Natural killer cell (primary cell): ENCODE measurements around the gene DACT3. TPM values are rescaled to one million over a fixed set of nuclear protein-coding genes. Genes with fewer than 3 reads are reported as not detected.

Experiments used
- ATAC-seq, 3 donors: fragments of 150-1000 bp in 2 of 3; fragments of 200-7000 bp in 1 of 3; cut with Tn5 transposase; 1 replicate in 1 of 3; 2 replicates in 2 of 3; pipeline ENCODE4 v1.10.0; 2021; ENCODE audit warnings: mild to moderate bottlenecking in 2 of 3, moderate library complexity in 2 of 3
- DNase-seq, 2 donors: peaks; one replicate each; pipeline versions ENCODE4 v3.0.0 to v3.0.0-alpha.2; 2013 to 2021; ENCODE audit warnings: mixed read lengths in 1 of 2
- H3K27ac ChIP-seq: one replicate; pipeline ENCODE4 v1.5.1; 2013; ENCODE audit warnings: mild to moderate bottlenecking, low read length
- H3K27me3 ChIP-seq: one replicate; pipeline ENCODE4 v1.6.1; 2013; ENCODE audit warnings: low read length; ENCODE audit not compliant: control insufficient read depth, insufficient read depth
- H3K36me3 ChIP-seq: one replicate; pipeline ENCODE4 v1.6.1; 2013; ENCODE audit warnings: low read length; ENCODE audit not compliant: control insufficient read depth, insufficient read depth
- H3K4me1 ChIP-seq: one replicate; pipeline ENCODE4 v1.6.1; 2013; ENCODE audit warnings: low read length; ENCODE audit not compliant: control insufficient read depth, insufficient read depth
- H3K4me3 ChIP-seq: one replicate; pipeline ENCODE4 v1.5.1; 2013; ENCODE audit warnings: low read length
- H3K9me3 ChIP-seq: one replicate; pipeline ENCODE4 v1.6.1; 2013; ENCODE audit warnings: low read length; ENCODE audit not compliant: control insufficient read depth, insufficient read depth
- H3K27ac Mint-ChIP-seq, 2 donors: one replicate each; pipeline ENCODE4 v1.8.0; 2022; ENCODE audit warnings: mild to moderate bottlenecking in 2 of 2, mixed read lengths in 2 of 2, moderate library complexity in 1 of 2
- H3K27me3 Mint-ChIP-seq, 2 donors: one replicate each; pipeline ENCODE4 v1.8.0; 2022; ENCODE audit warnings: low read depth in 2 of 2, mixed read lengths in 2 of 2
- H3K36me3 Mint-ChIP-seq: one replicate; pipeline ENCODE4 v1.8.0; 2022; ENCODE audit warnings: mixed read lengths
- H3K4me1 Mint-ChIP-seq, 2 donors: one replicate each; pipeline ENCODE4 v1.8.0; 2022; ENCODE audit warnings: mixed read lengths in 2 of 2
- H3K4me3 Mint-ChIP-seq: one replicate; pipeline ENCODE4 v1.8.0; 2022; ENCODE audit warnings: mild to moderate bottlenecking, moderate library complexity, mixed read lengths
- H3K9me3 Mint-ChIP-seq, 2 donors: one replicate each; pipeline ENCODE4 v1.8.0; 2022; ENCODE audit warnings: mixed read lengths in 2 of 2
- CTCF ChIP-seq: fragments of 200-600 bp; IDR thresholded peaks from one replicate; pipeline ENCODE4 v1.8.0; 2022; ENCODE audit warnings: antibody characterized with exemption
- WGBS: methylation state at CpG from one replicate; pipeline ENCODE4 v1.1.7; 2013; ENCODE audit warnings: missing lambda C conversion rate; ENCODE audit not compliant: insufficient coverage; 5-methylcytosine and 5-hydroxymethylcytosine counted together
- intact Hi-C: fragments of 100-400 bp; cut with micrococcal nuclease; formaldehyde crosslinking; loops from one replicate; pipeline ENCODE4 v1.14.2; 2022
- total RNA-seq, 4 donors: library from RNA; stranded (reverse); fragments of 120-200 nt in 1 of 4; gene quantifications; one replicate each; pipeline versions ENCODE4 v1.2.3 to v1.2.4, GENCODE V29; 2013 to 2022

The DACT3 gene
- total RNA-seq, 3 donors from 2014 or later (not counting 1 experiment from before 2014, with no cell fraction given) = 0.14 to 0.20 TPM; not detected in 1

DNA sequence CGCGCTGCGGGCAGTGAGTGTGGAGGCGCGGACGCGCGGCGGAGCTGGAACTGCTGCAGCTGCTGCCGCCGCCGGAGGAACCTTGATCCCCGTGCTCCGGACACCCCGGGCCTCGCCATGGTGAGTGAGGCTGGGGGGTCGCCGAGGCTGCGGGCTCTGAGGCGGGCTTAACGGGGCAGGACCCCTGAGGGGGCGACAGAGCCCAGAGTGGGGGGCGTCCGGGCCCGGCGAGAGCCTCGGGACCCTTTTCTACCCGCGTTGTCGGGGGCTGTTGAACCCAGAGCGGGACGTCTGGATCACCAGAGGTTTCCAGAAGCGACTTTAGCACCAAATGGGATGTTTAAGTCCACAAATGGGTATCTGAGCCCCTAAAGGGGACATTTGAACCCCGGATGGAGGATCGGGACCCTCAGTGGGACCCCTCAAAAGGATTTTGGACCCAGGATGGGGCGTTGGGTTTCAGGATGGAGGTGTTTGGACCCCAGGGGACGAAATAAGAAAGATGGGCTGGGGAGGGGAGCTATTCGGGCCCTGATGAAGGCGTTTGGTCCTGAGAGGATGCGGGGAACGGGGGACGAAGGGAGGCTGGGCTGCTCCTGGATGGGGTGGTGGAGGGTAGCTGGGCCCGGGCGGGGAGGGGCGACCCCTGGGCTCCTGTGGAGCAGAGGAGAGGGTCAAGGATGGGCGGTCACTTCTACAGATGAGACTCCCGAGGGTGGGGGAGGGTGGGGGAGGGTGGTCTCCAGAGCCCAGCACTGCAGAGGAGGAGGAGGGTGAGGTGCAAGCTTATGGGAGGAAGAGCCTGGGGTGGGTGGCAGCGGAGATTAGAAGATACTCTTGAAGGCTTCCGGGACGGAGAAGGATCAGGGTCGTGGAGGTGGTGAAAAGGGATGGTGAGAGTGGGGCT lies 59.4 kb downstream of the DACT3 start, which contains the start of gene CALM3:
CALM3 (plus strand) TSS at position 13 of the 907 bp plus-strand sequence; CDS start at position 118, 105 bp downstream.
- H3K4me3 ChIP-seq = peak within 1 kb of the TSS; percentile 100
- Mint-ChIP-seq H3K36me3 (peaks cover 16% of the 10 kb centered on the region), H3K4me3 (peak within 1 kb of the TSS; percentile 98), H3K4me1 (peaks cover 24 to 44% of the 10 kb centered on the region in 2 donors), H3K9me3 (peaks cover 4% of the 10 kb centered on the region in 2 donors), H3K27ac (peak within 1 kb of the TSS; percentile 99 to 100), H3K27me3 (no peaks in the 10 kb centered on the region)
- DNase-seq (peak in 1 of 2 donors; percentile 42), ATAC-seq (no peak)
- peaks cover 16% of the 10 kb centered on the region for H3K36me3 ChIP-seq
- no peak for TF ChIP-seq CTCF
- peak within 1 kb of the TSS; percentile 100 for H3K27ac ChIP-seq
- H3K4me1 ChIP-seq = peaks cover 38% of the 10 kb centered on the region
- peaks cover 4% of the 10 kb centered on the region for H3K9me3 ChIP-seq
- intact Hi-C loops = loop anchor here (5.0 kb wide), 1 partner anchor 511 kb away; the partner anchor contains the start of gene ZC3H4
- H3K27me3 ChIP-seq = no peaks in the 10 kb centered on the region
- under 1% methylated on average over 51 of the region's 51 CpGs for WGBS

GRCh38 chr19:46600384-46601317 lies 60.3 kb downstream of the DACT3 start:
- peaks cover 4% of the 10 kb centered on the region in 2 donors for H3K9me3 Mint-ChIP-seq
- Histone ChIP-seq H3K27me3 (no peaks in the 10 kb centered on the region), H3K36me3 (peaks cover 7% of the 10 kb centered on the region), H3K9me3 (peaks cover 4% of the 10 kb centered on the region), H3K4me1 (peaks cover 38% of the 10 kb centered on the region), H3K27ac (peak overlapping the region; percentile 100), H3K4me3 (peak overlapping the region; percentile 100)
- TF ChIP-seq CTCF = no peak
- 1% methylated on average over 93 of the region's 93 CpGs for WGBS
- H3K27ac Mint-ChIP-seq = peak overlapping the region; percentile 99 to 100
- ATAC-seq = peak; percentile 87 to 94 (median 88)
- H3K4me1 Mint-ChIP-seq = peaks cover 19 to 39% of the 10 kb centered on the region in 2 donors
- H3K36me3 Mint-ChIP-seq = peaks cover 10% of the 10 kb centered on the region
- H3K27me3 Mint-ChIP-seq = no peaks in the 10 kb centered on the region
- DNase-seq = peak; percentile 99
- intact Hi-C loops = loop anchor here (5.0 kb wide), 1 partner anchor 512 kb away; the partner anchor contains the start of gene ZC3H4
- H3K4me3 Mint-ChIP-seq = peak overlapping the region; percentile 98

- TF ChIP-seq CTCF = no peak
- Histone ChIP-seq H3K4me1 (peaks cover 38% of the 10 kb centered on the region), H3K4me3 (peak overlapping the region; percentile 78), H3K27ac (peak overlapping the region; percentile 100), H3K36me3 (peaks cover 2% of the 10 kb centered on the region), H3K27me3 (no peaks in the 10 kb centered on the region), H3K9me3 (peaks cover 4% of the 10 kb centered on the region)
- no peaks in the 10 kb centered on the region for H3K27me3 Mint-ChIP-seq
- ATAC-seq (no peak), DNase-seq (peak in 1 of 2 donors; percentile 9)
- intact Hi-C loops = loop anchor here (5.0 kb wide), 1 partner anchor 512 kb away; the partner anchor contains the start of gene ZC3H4
- peak overlapping the region; percentile 98 for H3K4me3 Mint-ChIP-seq
- H3K9me3 Mint-ChIP-seq = peaks cover 4% of the 10 kb centered on the region in 2 donors
- peak overlapping the region; percentile 99 to 100 for H3K27ac Mint-ChIP-seq
- peaks cover 19 to 39% of the 10 kb centered on the region in 2 donors for H3K4me1 Mint-ChIP-seq
- 89% methylated on average over 8 of the region's 9 CpGs for WGBS
- peaks cover 10% of the 10 kb centered on the region for H3K36me3 Mint-ChIP-seq
Measured at GRCh38 chr19:46599716-46600373, 61.1 kb downstream of the DACT3 start.
